Naive thymus-derived CD8-positive, alpha-beta T cell (primary cell): Measurements from ENCODE around the gene ANKZF1. TPM values are rescaled to one million over a fixed set of nuclear protein-coding genes. Genes with fewer than 3 reads are reported as not detected.

Source experiments
- ATAC-seq, 2 donors: fragments of 150-1000 bp; cut with Tn5 transposase in 1 of 2; sonication (Bioruptor Pico), chemical (Tn5 transposase) in 1 of 2; 1 replicate in 1 of 2; 2 replicates in 1 of 2; pipeline ENCODE4 v1.10.0; 2021; ENCODE audit warnings: mild to moderate bottlenecking in 2 of 2, moderate library complexity in 2 of 2
- POLR2A ChIA-PET: fragments of 350-600 bp; sonication (Branson Sonifier 250); formaldehyde crosslinking; loops from one replicate; lab custom pipeline; 2021; ENCODE audit warnings: antibody characterized with exemption; lab: Charles Lee
- DNase-seq, 10 donors: peaks; one replicate each; pipeline versions ENCODE4 v3.0.0 to v3.0.0-alpha.2; 2020 to 2022
- H3K27ac Mint-ChIP-seq, 10 donors: one replicate each; pipeline ENCODE4 v1.8.0; 2020 to 2022; ENCODE audit warnings: mild to moderate bottlenecking in 10 of 10, mixed read lengths in 10 of 10, moderate library complexity in 4 of 10, inconsistent platforms in 1 of 10
- H3K27me3 Mint-ChIP-seq, 5 donors: one replicate each; pipeline ENCODE4 v1.8.0; 2021 to 2022; ENCODE audit warnings: mixed read lengths in 5 of 5
- H3K36me3 Mint-ChIP-seq, 3 donors: one replicate each; pipeline ENCODE4 v1.8.0; 2020 to 2022; ENCODE audit warnings: mixed read lengths in 3 of 3, mild to moderate bottlenecking in 2 of 3, inconsistent platforms in 1 of 3
- H3K4me1 Mint-ChIP-seq, 4 donors: one replicate each; pipeline ENCODE4 v1.8.0; 2021 to 2022; ENCODE audit warnings: mixed read lengths in 4 of 4
- H3K4me3 Mint-ChIP-seq, 10 donors: one replicate each; pipeline ENCODE4 v1.8.0; 2020 to 2022; ENCODE audit warnings: mild to moderate bottlenecking in 10 of 10, mixed read lengths in 10 of 10, moderate library complexity in 6 of 10, inconsistent platforms in 1 of 10
- H3K9me3 Mint-ChIP-seq, 9 donors: one replicate each; pipeline ENCODE4 v1.8.0; 2020 to 2022; ENCODE audit warnings: mixed read lengths in 9 of 9, mild to moderate bottlenecking in 3 of 9, inconsistent platforms in 1 of 9, moderate library complexity in 1 of 9
- polyA plus RNA-seq, 3 donors: library from polyadenylated mRNA; unstranded; fragments of 300-500 nt; fragmentation: Illumina TruSeq; gene quantifications; one replicate each; pipeline ENCODE4 v1.2.3, GENCODE V29; 2021
- total RNA-seq, 8 experiments: library from RNA in 2 of 8; stranded (reverse) in 2 of 8; gene quantifications; one replicate each; pipeline ENCODE4 v1.2.3 and lab custom pipeline; 2021 to 2026

The ANKZF1 gene
- total and polyA plus RNA-seq, 5 experiments from 2014 or later: 23.8 to 278 (median 46.2) TPM

- H3K4me3 Mint-ChIP-seq: peak within 1 kb of the TSS; percentile 89 to 99 (median 98)
- peaks cover 21 to 55% (median 50%) of the 10 kb centered on the region in 4 donors for H3K4me1 Mint-ChIP-seq
- peaks cover 4 to 43% (median 13%) of the 10 kb centered on the region in 3 donors for H3K36me3 Mint-ChIP-seq
- ATAC-seq (peak; percentile 81 to 87), DNase-seq (peak; percentile 92 to 99 (median 98))
- POLR2A ChIA-PET: interaction anchor here (0.6 to 6.9 kb wide), 18 partner anchors 9 to 1049 kb away, joined by 3 to 170 read pairs (median 8); partner anchors contain the start of genes ANKZF1, ATG9A, BCS1L and CNPPD1
- peak within 1 kb of the TSS; percentile 98 to 100 (median 100) for H3K27ac Mint-ChIP-seq
- peaks cover 0 to 2% (median 0%) of the 10 kb centered on the region in 5 donors for H3K27me3 Mint-ChIP-seq
- no peaks in the 10 kb centered on the region for H3K9me3 Mint-ChIP-seq
These were observed 49.7 kb downstream of the ANKZF1 start, which contains the start of gene DNAJB2 for GRCh38 chr2:219279151-219279915. TSS of gene DNAJB2 (plus strand) at chr2:219279366. CDS start at chr2:219279834, 468 bp downstream.

DNA sequence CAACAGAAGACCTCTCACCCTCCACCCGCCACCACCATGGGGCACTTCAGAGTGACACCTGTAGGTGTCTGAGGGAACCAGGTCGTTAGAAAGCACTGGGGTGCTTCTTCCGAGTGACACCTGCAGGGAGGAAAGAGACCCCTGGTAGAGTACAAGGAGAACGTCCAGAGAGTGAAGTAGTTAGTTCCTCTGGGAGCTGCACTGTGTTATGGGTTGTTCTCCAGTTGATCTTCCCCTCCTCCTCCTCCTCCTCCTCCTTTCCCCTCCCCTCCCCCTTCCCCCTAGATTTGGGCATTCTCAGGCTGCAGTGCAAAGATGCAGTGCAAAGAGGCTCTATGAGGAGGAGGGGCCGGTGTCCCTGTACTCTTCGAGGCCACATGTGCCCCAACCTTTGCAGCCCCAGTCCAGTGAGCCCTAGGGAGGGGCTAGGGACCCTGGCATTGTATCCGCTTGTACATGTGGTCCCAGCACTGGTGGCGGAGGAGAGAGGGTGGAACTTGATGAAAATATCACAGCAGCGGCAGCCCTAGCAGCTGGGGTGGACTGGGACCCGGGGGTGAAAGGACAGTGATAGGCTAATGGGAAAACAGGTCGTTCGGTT, 50.4 kb downstream of the ANKZF1 start:
- Mint-ChIP-seq H3K36me3 (peaks cover 4 to 48% (median 13%) of the 10 kb centered on the region in 3 donors), H3K27me3 (peaks cover 0 to 2% (median 0%) of the 10 kb centered on the region in 5 donors), H3K4me3 (peak overlapping the region; percentile 89 to 99 (median 98)), H3K27ac (peak overlapping the region; percentile 98 to 100 (median 100)), H3K4me1 (peaks cover 21 to 55% (median 50%) of the 10 kb centered on the region in 4 donors), H3K9me3 (no peaks in the 10 kb centered on the region)
- POLR2A ChIA-PET: interaction anchor here (1.4 to 6.9 kb wide), 12 partner anchors 10 to 120 kb away, joined by 4 to 170 read pairs (median 10); partner anchors contain the start of genes ANKZF1, ATG9A, CNPPD1 and DNPEP
- ATAC-seq (no peak), DNase-seq (peak in 1 of 10 donors; percentile 11)

GRCh38 chr2:219280651-219281050, 51.0 kb downstream of the ANKZF1 start:
- peaks cover 4 to 52% (median 13%) of the 10 kb centered on the region in 3 donors for H3K36me3 Mint-ChIP-seq
- peak overlapping the region; percentile 55 to 99 (median 96) for H3K4me3 Mint-ChIP-seq
- ATAC-seq (no peak), DNase-seq (no peak)
- no peaks in the 10 kb centered on the region for H3K9me3 Mint-ChIP-seq
- POLR2A ChIA-PET: interaction anchor here (0.7 to 6.9 kb wide), 6 partner anchors 10 to 104 kb away, joined by 3 to 170 read pairs (median 20); partner anchors contain the start of genes ANKZF1, ATG9A, CNPPD1 and TUBA4A
- peak overlapping the region in 9 of 10 donors; percentile 98 to 100 (median 100) for H3K27ac Mint-ChIP-seq
- H3K4me1 Mint-ChIP-seq: peaks cover 23 to 57% (median 54%) of the 10 kb centered on the region in 4 donors
- peaks cover 0 to 2% (median 0%) of the 10 kb centered on the region in 5 donors for H3K27me3 Mint-ChIP-seq

- H3K27me3 Mint-ChIP-seq: peaks cover 0 to 2% (median 0%) of the 10 kb centered on the region in 5 donors
- H3K4me3 Mint-ChIP-seq: peak overlapping the region in 2 of 10 donors; percentile 26 to 28
- no peak for DNase-seq
- no peaks in the 10 kb centered on the region for H3K9me3 Mint-ChIP-seq
- H3K4me1 Mint-ChIP-seq: peaks cover 26 to 62% (median 57%) of the 10 kb centered on the region in 4 donors
- ATAC-seq: no peak
- POLR2A ChIA-PET: interaction anchor here (1.8 to 6.9 kb wide), 3 partner anchors 10 to 30 kb away, joined by 5 to 170 read pairs (median 79); partner anchors contain the start of genes TUBA4A and TUBA4B
- H3K27ac Mint-ChIP-seq: peak overlapping the region in 8 of 10 donors; percentile 26 to 100 (median 100)
- H3K36me3 Mint-ChIP-seq: peaks cover 4 to 52% (median 13%) of the 10 kb centered on the region in 3 donors
These were observed 52.0 kb downstream of the ANKZF1 start for GRCh38 chr2:219281588-219281987.

DNA sequence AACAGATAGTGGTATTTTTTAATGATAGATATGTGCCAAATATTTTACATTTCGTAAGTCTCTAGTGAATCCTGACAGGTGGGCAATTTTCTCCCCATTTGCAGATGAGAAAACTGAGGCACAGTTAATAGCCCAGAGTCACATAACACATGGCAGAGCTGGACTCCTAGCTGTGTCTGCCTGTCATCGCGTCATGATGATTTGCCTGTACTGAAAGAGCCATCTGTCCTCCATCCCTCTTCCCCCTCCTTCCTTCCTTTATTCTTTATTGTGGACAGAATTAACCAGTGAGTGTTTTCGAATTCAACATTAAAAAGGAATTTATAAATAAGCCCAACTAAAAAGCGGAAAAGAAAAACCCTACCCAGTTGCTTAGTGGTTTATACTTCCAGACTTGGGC, 52.8 kb downstream of the ANKZF1 start:
- no peak overlapping the region for H3K4me3 Mint-ChIP-seq
- POLR2A ChIA-PET: interaction anchor here (1.1 to 6.9 kb wide), 3 partner anchors 12 to 36 kb away, joined by 4 to 170 read pairs (median 5); partner anchors contain the start of genes GLB1L, STK16, TUBA4A and TUBA4B
- ATAC-seq: no peak
- no peaks in the 10 kb centered on the region for H3K9me3 Mint-ChIP-seq
- peak overlapping the region in 8 of 10 donors; percentile 23 to 100 (median 78) for H3K27ac Mint-ChIP-seq
- peaks cover 0 to 2% (median 0%) of the 10 kb centered on the region in 5 donors for H3K27me3 Mint-ChIP-seq
- DNase-seq: no peak
- H3K4me1 Mint-ChIP-seq: peaks cover 23 to 59% (median 55%) of the 10 kb centered on the region in 4 donors
- H3K36me3 Mint-ChIP-seq: peaks cover 4 to 52% (median 13%) of the 10 kb centered on the region in 3 donors

- DNase-seq (no peak), ATAC-seq (no peak)
- Mint-ChIP-seq H3K4me1 (peaks cover 20 to 52% (median 48%) of the 10 kb centered on the region in 4 donors), H3K9me3 (no peaks in the 10 kb centered on the region), H3K27ac (peak overlapping the region; percentile 23 to 100 (median 72)), H3K4me3 (no peak overlapping the region), H3K36me3 (peaks cover 4 to 52% (median 13%) of the 10 kb centered on the region in 3 donors), H3K27me3 (peaks cover 0 to 2% (median 0%) of the 10 kb centered on the region in 5 donors)
- POLR2A ChIA-PET: interaction anchor here (1.1 to 6.9 kb wide), 4 partner anchors 13 to 37 kb away, joined by 3 to 170 read pairs (median 4); partner anchors contain the start of genes GLB1L, STK16, TUBA4A and TUBA4B
These were observed 53.5 kb downstream of the ANKZF1 start for GRCh38 chr2:219282943-219283581.

DNA sequence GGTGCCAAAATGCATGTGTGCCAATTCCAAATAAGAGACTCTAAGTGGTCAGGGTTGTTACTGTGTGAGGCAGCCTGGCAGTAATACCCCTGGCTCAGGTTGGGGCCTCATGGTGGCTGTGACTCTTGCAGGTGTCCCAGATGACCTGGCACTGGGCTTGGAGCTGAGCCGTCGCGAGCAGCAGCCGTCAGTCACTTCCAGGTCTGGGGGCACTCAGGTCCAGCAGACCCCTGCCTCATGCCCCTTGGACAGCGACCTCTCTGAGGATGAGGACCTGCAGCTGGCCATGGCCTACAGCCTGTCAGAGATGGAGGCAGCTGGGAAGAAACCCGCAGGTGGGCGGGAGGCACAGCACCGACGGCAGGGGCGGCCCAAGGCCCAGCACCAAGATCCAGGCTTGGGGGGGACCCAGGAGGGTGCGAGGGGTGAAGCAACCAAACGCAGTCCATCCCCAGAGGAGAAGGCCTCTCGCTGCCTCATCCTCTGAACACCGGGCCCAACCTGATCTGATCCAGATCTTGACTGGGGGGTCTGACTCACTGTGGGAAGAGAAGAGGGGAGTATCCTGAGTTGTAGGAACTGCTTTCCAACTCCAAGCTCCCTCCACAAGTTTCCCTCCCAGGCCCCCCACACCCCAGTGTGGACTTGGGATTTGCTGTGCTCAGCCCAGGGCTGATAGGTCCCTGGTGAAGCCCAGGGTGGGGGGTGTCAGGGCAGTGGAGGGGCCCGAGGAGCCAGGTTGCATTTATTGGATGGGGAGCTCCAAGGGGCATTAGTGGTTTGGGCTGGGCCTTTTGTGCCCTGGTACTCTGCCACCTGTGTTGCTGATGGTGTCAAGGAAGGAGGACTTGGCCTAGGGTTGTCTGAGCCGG, 55.1 kb downstream of the ANKZF1 start:
- POLR2A ChIA-PET: interaction anchor here (1.2 to 1.7 kb wide), 4 partner anchors 10 to 55 kb away, joined by 3 to 5 read pairs (median 4); partner anchors contain the start of genes ANKZF1 and ATG9A
- Mint-ChIP-seq H3K4me3 (no peak overlapping the region), H3K27ac (peak overlapping the region in 5 of 10 donors; percentile 26 to 93 (median 66)), H3K4me1 (peaks cover 13 to 39% (median 36%) of the 10 kb centered on the region in 4 donors), H3K36me3 (peaks cover 4 to 52% (median 13%) of the 10 kb centered on the region in 3 donors), H3K27me3 (peaks cover 0 to under 1% (median 0%) of the 10 kb centered on the region in 5 donors), H3K9me3 (no peaks in the 10 kb centered on the region)
- ATAC-seq (no peak), DNase-seq (no peak)

GRCh38 chr2:219285373-219285735, 55.7 kb downstream of the ANKZF1 start:
- POLR2A ChIA-PET: interaction anchor here (1.2 to 1.7 kb wide), 2 partner anchors 36 to 56 kb away, joined by 3 to 4 read pairs; partner anchors contain the start of genes ANKZF1 and ATG9A
- Mint-ChIP-seq H3K4me1 (peaks cover 11 to 32% (median 30%) of the 10 kb centered on the region in 4 donors), H3K27ac (peak overlapping the region in 6 of 10 donors; percentile 9 to 93 (median 61)), H3K36me3 (peaks cover 4 to 47% (median 13%) of the 10 kb centered on the region in 3 donors), H3K9me3 (no peaks in the 10 kb centered on the region), H3K4me3 (no peak overlapping the region), H3K27me3 (no peaks in the 10 kb centered on the region)
- ATAC-seq: no peak
- no peak for DNase-seq

DNA sequence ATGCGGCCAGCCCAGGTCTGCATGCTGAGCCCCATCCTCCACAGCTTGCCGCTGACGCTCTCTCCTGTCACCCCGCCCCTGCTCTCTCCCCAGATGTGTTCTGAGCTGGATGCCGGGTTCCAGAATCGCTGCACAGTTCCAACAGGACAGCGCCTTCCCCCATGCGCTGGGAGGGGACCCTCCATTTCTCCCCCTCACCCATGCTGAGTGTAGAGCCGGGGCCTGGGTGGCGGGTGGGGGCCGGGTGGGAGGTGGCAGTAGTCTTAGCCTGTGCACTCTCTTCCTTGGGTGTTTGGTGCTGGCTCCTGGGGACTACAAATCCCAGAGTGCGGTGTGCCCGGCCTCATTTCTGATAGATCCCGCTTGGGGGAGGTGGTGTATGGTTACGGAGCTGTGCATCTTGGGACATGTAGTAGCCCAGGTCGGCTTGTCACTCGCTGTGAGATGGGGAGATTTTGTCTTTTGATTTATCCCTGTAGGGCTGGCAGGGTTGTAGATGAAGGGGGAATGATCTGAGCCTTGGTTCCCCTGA, 56.4 kb downstream of the ANKZF1 start:
- H3K36me3 Mint-ChIP-seq: peaks cover 4 to 42% (median 13%) of the 10 kb centered on the region in 3 donors
- H3K4me3 Mint-ChIP-seq: no peak overlapping the region
- H3K27ac Mint-ChIP-seq: peak overlapping the region in 6 of 10 donors; percentile 45 to 93 (median 75)
- H3K27me3 Mint-ChIP-seq: no peaks in the 10 kb centered on the region
- peaks cover 11 to 26% (median 24%) of the 10 kb centered on the region in 4 donors for H3K4me1 Mint-ChIP-seq
- POLR2A ChIA-PET: interaction anchor here (0.9 to 1.7 kb wide), 3 partner anchors 9 to 56 kb away, joined by 3 to 5 read pairs (median 4); partner anchors contain the start of genes ANKZF1 and ATG9A
- H3K9me3 Mint-ChIP-seq: no peaks in the 10 kb centered on the region
- no peak for ATAC-seq
- no peak for DNase-seq
